WTC11 (cell line): ENCODE measurements around the gene FCHSD2.

ENCODE experiments used
- ATF2 ChIP-seq: sonication (generic); formaldehyde crosslinking; IDR thresholded peaks from 2 replicates; pipeline ENCODE4 v1.8.1; 2022; ENCODE audit warnings: low read depth, missing genetic modification reagents, borderline replicate concordance
- CTCF ChIP-seq: fragments of 200-600 bp; IDR thresholded peaks from 2 replicates; pipeline ENCODE4 v1.8.0; 2022; ENCODE audit warnings: antibody characterized with exemption
- MAX ChIP-seq: sonication (generic); formaldehyde crosslinking; IDR thresholded peaks from 2 replicates; pipeline ENCODE4 v1.8.0; 2022; ENCODE audit warnings: mild to moderate bottlenecking, missing genetic modification reagents
- TF ChIP-seq, protein P1 (sequence below): sonication (generic); formaldehyde crosslinking; conservative IDR thresholded peaks from 2 replicates; pipeline ENCODE4 v1.8.1; 2022; ENCODE audit warnings: mild to moderate bottlenecking, missing genetic modification reagents
- TF ChIP-seq, protein P2 (sequence below): sonication (generic); formaldehyde crosslinking; IDR thresholded peaks from 2 replicates; pipeline ENCODE4 v1.8.1; 2023; ENCODE audit warnings: mild to moderate bottlenecking, moderate library complexity, missing genetic modification reagents

DNA sequence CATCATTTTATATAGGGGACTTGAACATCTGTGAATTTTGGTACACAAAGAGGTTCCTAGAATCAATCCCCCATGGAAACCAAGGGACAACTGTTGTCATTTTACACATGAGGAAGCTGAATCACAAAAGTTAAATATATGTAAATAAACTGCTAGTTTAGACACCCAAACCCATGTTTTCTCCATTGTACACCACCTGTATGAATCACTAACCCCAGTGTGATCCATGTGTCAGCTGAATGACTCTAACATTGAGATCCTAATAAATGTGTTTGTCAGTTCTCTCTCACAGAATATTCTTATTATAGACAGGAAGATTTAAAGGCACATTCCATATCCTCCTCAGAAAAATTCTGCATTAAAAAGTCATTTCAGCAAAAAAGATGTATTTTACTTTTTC, 244.6 kb downstream of the FCHSD2 start:
- TF ChIP-seq, protein P1, sequence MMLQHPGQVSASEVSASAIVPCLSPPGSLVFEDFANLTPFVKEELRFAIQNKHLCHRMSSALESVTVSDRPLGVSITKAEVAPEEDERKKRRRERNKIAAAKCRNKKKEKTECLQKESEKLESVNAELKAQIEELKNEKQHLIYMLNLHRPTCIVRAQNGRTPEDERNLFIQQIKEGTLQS (CRISPR knock-in tag) = no peak
- TF ChIP-seq CTCF = no peak
- TF ChIP-seq, protein P2, sequence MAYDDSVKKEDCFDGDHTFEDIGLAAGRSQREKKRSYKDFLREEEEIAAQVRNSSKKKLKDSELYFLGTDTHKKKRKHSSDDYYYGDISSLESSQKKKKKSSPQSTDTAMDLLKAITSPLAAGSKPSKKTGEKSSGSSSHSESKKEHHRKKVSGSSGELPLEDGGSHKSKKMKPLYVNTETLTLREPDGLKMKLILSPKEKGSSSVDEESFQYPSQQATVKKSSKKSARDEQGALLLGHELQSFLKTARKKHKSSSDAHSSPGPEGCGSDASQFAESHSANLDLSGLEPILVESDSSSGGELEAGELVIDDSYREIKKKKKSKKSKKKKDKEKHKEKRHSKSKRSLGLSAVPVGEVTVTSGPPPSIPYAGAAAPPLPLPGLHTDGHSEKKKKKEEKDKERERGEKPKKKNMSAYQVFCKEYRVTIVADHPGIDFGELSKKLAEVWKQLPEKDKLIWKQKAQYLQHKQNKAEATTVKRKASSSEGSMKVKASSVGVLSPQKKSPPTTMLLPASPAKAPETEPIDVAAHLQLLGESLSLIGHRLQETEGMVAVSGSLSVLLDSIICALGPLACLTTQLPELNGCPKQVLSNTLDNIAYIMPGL (CRISPR knock-in tag) = no peak
- no peak for TF ChIP-seq MAX (CRISPR knock-in tag)
- TF ChIP-seq ATF2 (CRISPR knock-in tag) = no peak
